Fibroblast of skin of abdomen (primary cell): ENCODE measurements around the gene MORC3. TPM values are rescaled to one million over a fixed set of nuclear protein-coding genes. Genes with fewer than 3 reads are reported as not detected.
A peak's percentile ranks its signal among the peaks of the same experiment; 100 is the strongest.
"Not testable (repeated sequence)": the region's sequence is repeated elsewhere in the genome, so short reads cannot be mapped to it uniquely, and the experiment has no call there.

Experiments
- DNase-seq: peaks from one replicate; pipeline ENCODE4 v3.0.0-alpha.2; 2013
- polyA plus RNA-seq, 2 experiments: library from polyadenylated mRNA; unstranded; fragments of 120-200 nt; gene quantifications; one replicate each; pipeline ENCODE4 v1.2.1, GENCODE V29; 2013; ENCODE audit not compliant: insufficient read length in 2 of 2

Gene MORC3, protein sequence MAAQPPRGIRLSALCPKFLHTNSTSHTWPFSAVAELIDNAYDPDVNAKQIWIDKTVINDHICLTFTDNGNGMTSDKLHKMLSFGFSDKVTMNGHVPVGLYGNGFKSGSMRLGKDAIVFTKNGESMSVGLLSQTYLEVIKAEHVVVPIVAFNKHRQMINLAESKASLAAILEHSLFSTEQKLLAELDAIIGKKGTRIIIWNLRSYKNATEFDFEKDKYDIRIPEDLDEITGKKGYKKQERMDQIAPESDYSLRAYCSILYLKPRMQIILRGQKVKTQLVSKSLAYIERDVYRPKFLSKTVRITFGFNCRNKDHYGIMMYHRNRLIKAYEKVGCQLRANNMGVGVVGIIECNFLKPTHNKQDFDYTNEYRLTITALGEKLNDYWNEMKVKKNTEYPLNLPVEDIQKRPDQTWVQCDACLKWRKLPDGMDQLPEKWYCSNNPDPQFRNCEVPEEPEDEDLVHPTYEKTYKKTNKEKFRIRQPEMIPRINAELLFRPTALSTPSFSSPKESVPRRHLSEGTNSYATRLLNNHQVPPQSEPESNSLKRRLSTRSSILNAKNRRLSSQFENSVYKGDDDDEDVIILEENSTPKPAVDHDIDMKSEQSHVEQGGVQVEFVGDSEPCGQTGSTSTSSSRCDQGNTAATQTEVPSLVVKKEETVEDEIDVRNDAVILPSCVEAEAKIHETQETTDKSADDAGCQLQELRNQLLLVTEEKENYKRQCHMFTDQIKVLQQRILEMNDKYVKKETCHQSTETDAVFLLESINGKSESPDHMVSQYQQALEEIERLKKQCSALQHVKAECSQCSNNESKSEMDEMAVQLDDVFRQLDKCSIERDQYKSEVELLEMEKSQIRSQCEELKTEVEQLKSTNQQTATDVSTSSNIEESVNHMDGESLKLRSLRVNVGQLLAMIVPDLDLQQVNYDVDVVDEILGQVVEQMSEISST
- 17.4 TPM for polyA plus RNA-seq (2013, experiment 1 of 2; ENCODE audit: insufficient read length)
- polyA plus RNA-seq (2013, experiment 2 of 2; ENCODE audit: insufficient read length): 18.8 TPM

- peak; percentile 99 for DNase-seq
Measured at GRCh38 chr21:36319767-36320420, at the start of gene MORC3. Gene MORC3 (plus strand): TSS chr21:36320197. CDS start chr21:36320265, 68 bp downstream.

DNA sequence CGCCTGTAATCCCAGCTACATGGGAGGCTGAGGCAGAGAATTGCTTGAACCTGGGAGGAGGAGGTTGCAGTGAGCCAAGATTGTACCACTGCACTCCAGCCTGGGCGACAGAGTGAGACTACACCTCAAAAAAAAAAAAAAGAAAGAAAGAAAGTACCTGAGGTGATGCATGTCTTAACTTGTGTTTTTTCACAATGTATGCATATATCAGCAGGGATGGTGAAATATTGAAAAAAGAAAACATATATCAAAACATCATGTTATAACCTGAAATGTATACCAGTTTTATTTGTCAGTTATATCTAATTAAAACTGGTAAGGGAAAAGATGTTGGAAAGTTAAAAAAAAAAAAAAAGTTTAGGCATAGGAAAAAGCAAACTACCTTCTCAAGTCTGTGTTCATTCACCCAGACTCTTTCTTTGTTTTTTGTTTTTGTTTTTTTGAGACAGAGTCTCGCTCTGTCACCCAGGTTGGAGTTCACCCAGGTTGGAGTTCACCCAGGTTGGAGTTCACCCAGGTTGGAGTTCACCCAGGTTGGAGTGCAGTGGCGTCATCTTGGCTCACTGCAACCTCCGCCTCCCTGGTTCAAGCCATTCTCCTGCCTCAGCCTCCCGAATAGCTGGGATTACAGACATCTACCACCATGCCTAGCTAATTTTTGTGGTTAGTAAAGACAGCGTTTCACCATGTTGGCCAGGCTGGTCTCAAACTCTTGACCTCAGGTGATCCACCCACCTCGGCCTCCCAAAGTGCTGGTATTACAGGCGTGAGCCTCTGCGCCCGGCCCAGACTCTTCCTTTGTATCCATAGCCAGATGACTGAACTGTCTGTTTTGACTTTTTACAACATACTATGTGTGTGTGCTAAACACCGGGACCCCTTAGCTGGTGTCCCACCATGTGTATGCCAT is 49.0 kb upstream of the MORC3 start:
- DNase-seq: not testable (repeated sequence)

DNA sequence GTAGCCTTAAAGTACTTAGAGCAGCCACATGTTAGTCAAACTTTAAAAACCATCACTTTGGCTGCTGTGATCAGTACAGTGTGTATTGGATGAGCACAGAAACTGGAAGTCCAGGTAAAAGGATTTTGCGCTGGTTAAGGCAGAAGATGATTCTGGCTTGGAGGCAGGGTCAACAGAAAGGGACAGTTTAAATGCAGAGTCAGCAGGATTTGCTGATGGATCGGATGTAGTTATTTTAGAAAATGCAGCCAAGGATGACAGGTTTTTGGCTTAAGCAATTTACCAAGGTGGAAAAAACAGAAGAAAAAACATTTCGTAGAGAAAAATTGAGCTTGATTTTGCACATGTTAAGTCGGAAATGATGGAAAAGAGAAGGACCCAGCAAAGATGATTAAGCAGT is 45.9 kb upstream of the MORC3 start:
- DNase-seq: no peak

DNA sequence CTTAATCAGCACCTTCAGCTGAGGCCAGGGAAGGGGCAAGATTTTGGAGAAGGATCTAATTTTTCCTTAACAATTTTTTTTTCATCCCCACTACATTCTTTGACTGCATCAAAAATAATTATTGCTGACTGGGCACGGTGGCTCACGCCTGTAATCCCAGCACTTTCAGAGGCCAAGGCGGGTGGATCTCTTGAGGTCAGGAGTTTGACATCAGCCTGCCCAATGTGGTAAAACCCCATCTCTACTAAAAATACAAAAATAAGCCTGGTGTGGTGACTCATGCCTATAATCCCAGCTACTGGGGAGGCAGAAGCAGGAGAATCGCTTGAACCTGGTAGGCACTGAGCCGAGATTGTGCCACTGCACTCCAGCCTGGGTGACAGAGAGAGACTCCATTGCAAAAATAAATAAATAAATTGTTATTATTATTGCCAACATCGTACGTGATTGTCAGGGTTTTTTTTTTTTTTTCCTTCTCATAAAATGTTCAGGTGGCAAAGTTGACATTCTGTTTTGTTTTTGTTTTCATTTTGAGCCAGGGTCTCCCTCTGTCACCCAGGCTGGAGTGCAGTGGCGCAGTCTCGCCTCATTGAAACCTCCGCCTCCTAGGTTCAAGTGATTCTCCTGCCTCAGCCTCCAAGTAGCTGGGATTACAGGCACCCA is 37.3 kb upstream of the MORC3 start:
- DNase-seq: peak; percentile 9

DNA sequence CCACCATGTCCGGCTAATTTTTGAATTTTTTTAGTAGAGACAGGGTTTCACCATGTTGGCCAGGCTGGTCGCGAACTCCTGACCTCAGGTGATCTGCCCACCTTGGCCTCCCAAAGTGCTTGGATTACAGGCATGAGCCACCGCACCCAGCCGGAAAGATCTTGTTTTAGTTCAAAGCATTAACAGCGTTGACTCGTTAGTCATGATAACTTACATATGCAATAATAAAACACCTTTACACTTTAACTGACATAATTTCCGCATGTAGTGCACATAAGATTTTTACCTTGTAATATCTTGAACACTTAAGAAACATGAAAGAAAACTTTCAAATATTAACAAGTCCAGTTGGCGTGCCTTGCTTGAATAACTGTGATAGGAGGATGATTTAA is 36.8 kb upstream of the MORC3 start:
- DNase-seq: not testable (repeated sequence)

GRCh38 chr21:36288651-36289243 is 31.2 kb upstream of the MORC3 start:
- DNase-seq: no peak

DNA sequence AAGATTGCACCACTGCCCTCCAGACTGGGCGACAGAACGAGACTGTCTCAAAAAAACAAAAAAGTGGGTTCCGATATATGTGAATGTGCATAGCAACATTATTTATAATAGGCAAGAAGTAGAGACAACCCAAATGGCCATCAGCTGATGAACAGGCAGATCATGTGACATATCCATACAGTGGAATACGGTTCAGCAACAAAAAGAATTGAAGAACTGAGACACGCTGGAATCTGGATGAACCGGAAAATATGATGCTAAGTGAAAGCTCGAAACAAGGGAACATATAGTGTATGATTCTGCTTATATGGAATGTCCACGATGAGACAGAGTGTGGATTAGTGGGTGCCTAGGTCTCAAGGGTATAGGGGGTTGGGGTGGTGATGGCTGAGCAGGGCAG is 28.5 kb upstream of the MORC3 start:
- DNase-seq: no peak

- DNase-seq: no peak
Measured at GRCh38 chr21:36297406-36297937, 22.5 kb upstream of the MORC3 start.

GRCh38 chr21:36297938-36298572 is 21.9 kb upstream of the MORC3 start:
- DNase-seq: no peak

- no peak for DNase-seq
Measured at GRCh38 chr21:36306872-36307534, 13.0 kb upstream of the MORC3 start.

DNA sequence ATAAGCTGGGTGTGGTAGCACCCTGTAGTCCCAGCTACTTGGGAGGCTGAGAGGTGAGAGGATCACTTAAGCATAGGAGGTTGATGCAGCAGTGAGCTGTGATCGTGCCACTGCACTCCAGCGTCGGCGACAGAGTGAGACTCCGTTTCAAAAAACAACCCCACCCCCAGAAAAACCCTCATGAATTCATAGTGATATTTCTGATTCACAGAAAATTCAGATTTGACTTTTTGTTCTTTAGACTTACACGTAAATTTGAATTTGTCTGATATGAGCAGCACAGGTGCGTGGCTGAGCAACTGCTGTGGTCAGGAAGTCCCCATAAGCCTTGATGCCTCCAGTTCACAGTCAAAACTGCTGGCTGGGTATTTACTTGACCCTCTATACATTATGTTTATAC is 10.0 kb upstream of the MORC3 start:
- no peak for DNase-seq

- DNase-seq: not testable (repeated sequence)
Measured at GRCh38 chr21:36313446-36313845, 6.6 kb upstream of the MORC3 start.

DNA sequence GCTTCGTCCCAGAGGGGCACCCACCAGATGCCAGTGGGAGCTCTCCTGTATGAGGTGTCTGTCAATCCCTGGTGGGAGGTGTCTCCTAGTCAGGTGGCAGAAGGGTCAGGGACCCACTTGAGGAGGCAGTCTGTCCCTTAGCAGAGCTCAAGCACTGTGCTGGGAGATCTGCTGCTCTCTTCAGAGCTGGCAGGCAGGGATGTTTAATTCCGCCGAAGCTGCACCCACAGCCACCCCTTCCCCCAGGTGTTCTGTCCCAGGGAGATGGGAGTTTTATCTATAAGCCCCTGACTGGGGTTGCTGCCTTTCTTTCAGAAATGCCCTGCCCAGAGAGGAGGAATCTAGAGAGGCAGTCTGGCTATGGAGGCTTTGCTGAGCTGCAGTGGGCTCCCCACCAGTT is 4.0 kb upstream of the MORC3 start:
- not testable (repeated sequence) for DNase-seq

GRCh38 chr21:36316872-36317484 is 3.0 kb upstream of the MORC3 start:
- DNase-seq: no peak

GRCh38 chr21:36319406-36319766 is 611 bp upstream of the MORC3 start:
- not testable (repeated sequence) for DNase-seq

DNA sequence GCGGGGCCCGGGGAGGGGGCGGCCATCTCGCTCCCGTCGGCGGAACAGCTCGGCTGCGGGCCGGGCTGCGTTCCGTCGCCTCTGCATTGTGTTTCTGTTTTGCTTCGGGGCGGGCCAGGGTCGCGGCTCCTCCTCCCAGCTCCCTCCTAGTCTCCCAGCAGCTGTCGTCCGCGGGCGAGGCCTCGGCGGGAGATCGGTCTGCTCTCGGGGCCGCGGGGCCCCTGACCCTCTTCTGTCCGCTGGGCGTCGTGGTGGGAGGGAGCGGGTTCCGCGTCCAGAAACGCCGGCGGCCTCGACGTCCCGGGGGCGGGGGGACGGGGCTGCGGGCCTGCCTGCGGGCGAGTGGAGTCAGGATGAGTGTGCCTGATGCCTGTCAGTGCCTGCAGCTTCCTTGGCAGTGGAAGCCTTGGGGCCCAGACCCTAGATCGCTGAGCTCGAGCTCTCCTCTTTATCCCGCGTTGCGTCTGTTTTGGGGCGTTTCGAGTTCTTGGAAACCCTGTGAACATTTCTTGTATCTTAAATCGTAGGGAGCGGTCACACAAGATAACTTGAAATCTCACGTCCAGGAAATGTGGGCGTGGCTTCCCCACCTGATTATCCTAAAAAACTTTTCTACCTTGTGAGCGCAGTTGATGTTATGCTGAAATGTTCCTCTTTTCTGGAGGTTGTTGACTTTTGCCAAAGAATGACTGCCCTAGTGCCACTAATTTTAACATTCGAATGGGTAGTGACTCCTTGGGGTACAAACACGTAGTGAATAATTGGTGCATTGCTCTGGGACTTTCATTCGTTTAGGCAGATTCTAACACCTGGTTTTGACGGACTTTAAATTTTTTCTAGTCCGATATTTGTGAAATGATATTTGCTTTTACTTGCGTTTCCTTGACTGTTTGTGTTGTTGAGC is 676 bp downstream of the MORC3 start:
- peak; percentile 66 for DNase-seq

DNA sequence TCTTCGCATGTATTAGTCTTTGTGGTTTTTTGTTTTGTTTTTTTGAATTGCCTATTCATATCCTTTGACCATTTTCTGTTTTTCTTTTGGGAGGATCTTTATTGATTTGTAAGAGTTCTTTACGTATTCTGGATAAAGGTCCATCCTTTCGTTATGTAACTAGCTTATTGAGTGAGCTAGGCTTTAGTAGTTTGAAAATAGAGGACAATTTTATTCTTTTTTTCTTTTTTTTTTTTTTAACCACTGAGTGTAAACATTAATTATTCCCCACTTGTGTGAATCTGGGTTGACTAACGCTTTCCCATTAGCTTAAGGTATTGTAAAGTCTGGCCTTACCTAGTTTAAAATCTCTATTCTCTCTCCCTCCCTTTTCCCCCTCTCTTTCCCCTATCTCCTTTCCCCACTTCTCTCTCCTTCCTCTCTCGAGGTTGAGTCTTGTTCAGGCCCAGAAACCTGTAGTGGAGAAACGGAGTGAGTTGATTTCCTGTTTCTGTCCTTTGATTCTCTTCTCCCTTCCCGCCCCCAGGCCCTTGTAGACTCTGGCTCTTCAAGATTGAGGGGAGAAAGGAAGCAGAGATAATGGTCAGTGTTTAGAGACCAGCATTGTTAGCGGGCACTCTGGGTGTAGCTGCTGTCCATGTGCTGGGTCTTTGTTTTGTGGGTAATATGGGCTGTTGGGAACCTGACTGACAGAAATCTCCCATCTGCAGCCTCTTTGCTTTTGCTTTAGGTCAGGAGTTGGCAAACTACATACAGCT is 1.5 kb downstream of the MORC3 start:
- no peak for DNase-seq
